OCI-LY3 (cell line): ENCODE results near the gene SDK2.

Source experiments
- H2AFZ ChIP-seq: fragments of 200-600, 300-600 bp; shearing (Covaris generic); 2 replicates; pipeline ENCODE4 v1.6.0; 2014; ENCODE audit warnings: antibody characterized with exemption, low read depth, low read length
- H3K27ac ChIP-seq: fragments of 200-600, 300-600 bp; sonication (generic); 2 replicates; pipeline ENCODE4 v1.5.1; 2014; ENCODE audit warnings: mild to moderate bottlenecking, low read length, moderate library complexity, mixed read lengths
- H3K27me3 ChIP-seq: fragments of 200-600, 300-600 bp; sonication (generic); 2 replicates; pipeline ENCODE4 v1.6.1; 2014; ENCODE audit warnings: low read depth, low read length, mixed read lengths
- H3K36me3 ChIP-seq: fragments of 200-600, 300-600 bp; sonication (generic); replicated peaks from 2 replicates; pipeline ENCODE3; 2014; ENCODE audit warnings: low read depth, low read length, mixed read lengths
- H3K4me1 ChIP-seq: fragments of 300-600, 200-600 bp; sonication (generic); 2 replicates; pipeline ENCODE4 v1.6.1; 2014; ENCODE audit warnings: low read length, mixed read lengths
- H3K4me2 ChIP-seq: fragments of 200-600, 300-600 bp; sonication (generic); 2 replicates; pipeline ENCODE4 v1.6.1; 2014; ENCODE audit warnings: low read length, mixed read lengths
- H3K4me3 ChIP-seq: fragments of 300-600, 200-600 bp; sonication (generic); 2 replicates; pipeline ENCODE4 v1.5.1; 2014; ENCODE audit warnings: antibody characterized with exemption, mild to moderate bottlenecking, low read length, moderate library complexity
- H3K79me2 ChIP-seq: fragments of 300-600, 200-600 bp; shearing (Covaris generic); 2 replicates; pipeline ENCODE4 v1.6.1; 2014; ENCODE audit warnings: mild to moderate bottlenecking, low read length, mixed read lengths
- H3K9ac ChIP-seq: fragments of 300-600, 200-600 bp; shearing (Covaris generic); 2 replicates; pipeline ENCODE4 v1.6.0; 2014; ENCODE audit warnings: mild to moderate bottlenecking, low read length, moderate library complexity
- H3K9me3 ChIP-seq: fragments of 200-600, 300-600 bp; shearing (Covaris generic); 2 replicates; pipeline ENCODE4 v1.6.1; 2014; ENCODE audit warnings: low read length, mixed read lengths; ENCODE audit not compliant: insufficient read depth
- H4K20me1 ChIP-seq: fragments of 200-600, 300-600 bp; sonication (generic); 2 replicates; pipeline ENCODE4 v1.6.1; 2016; ENCODE audit warnings: low read length, mixed read lengths; ENCODE audit not compliant: insufficient read depth
- CTCF ChIP-seq: fragments of 200-600, 300-600 bp; sonication (generic); IDR thresholded peaks from 2 replicates; pipeline ENCODE4 v1.5.1; 2014; ENCODE audit warnings: antibody characterized with exemption, low read length, low read depth
- EZH2phosphoT487 ChIP-seq: fragments of 200-600 bp; shearing (Covaris generic); IDR thresholded peaks from 2 replicates; pipeline ENCODE4 v1.6.1; 2018; ENCODE audit warnings: antibody characterized with exemption, mixed run types, low read depth

Gene SDK2

GRCh38 chr17:73588891-73589290 lies 55.4 kb downstream of the SDK2 start:
- Histone ChIP-seq H2AFZ (no peak overlapping the region), H3K27ac (no peak overlapping the region), H3K9me3 (no peaks in the 10 kb centered on the region), H3K4me1 (no peaks in the 10 kb centered on the region), H3K27me3 (no peaks in the 10 kb centered on the region; the same call in 1 of the 2 replicates), H3K36me3 (no peaks in the 10 kb centered on the region), H3K4me2 (no peak overlapping the region), H3K79me2 (no peaks in the 10 kb centered on the region), H4K20me1 (no peaks in the 10 kb centered on the region), H3K9ac (no peak overlapping the region), H3K4me3 (no peak overlapping the region)
- TF ChIP-seq EZH2phosphoT487 (no peak), CTCF (no peak)

GRCh38 chr17:73588301-73588846 lies 55.9 kb downstream of the SDK2 start:
- H3K9ac ChIP-seq = no peak overlapping the region
- H3K27ac ChIP-seq = no peak overlapping the region
- no peak overlapping the region for H3K4me2 ChIP-seq
- H3K4me3 ChIP-seq = no peak overlapping the region
- H3K36me3 ChIP-seq = no peaks in the 10 kb centered on the region
- H3K9me3 ChIP-seq = no peaks in the 10 kb centered on the region
- no peaks in the 10 kb centered on the region for H3K79me2 ChIP-seq
- no peaks in the 10 kb centered on the region for H3K4me1 ChIP-seq
- H2AFZ ChIP-seq = no peak overlapping the region
- no peak for TF ChIP-seq CTCF
- no peaks in the 10 kb centered on the region; the same call in 1 of the 2 replicates for H3K27me3 ChIP-seq
- no peaks in the 10 kb centered on the region for H4K20me1 ChIP-seq

GRCh38 chr17:73586921-73587602 lies 57.2 kb downstream of the SDK2 start:
- Histone ChIP-seq H3K79me2 (no peaks in the 10 kb centered on the region), H3K4me1 (no peaks in the 10 kb centered on the region), H4K20me1 (no peaks in the 10 kb centered on the region), H3K27ac (no peak overlapping the region), H3K4me3 (no peak overlapping the region), H3K27me3 (no peaks in the 10 kb centered on the region; the same call in 1 of the 2 replicates), H3K9me3 (no peaks in the 10 kb centered on the region), H3K36me3 (no peaks in the 10 kb centered on the region), H2AFZ (no peak overlapping the region), H3K9ac (no peak overlapping the region), H3K4me2 (no peak overlapping the region)
- TF ChIP-seq CTCF (no peak), EZH2phosphoT487 (no peak)

GRCh38 chr17:73586275-73586832 lies 57.9 kb downstream of the SDK2 start:
- H3K27ac ChIP-seq = no peak overlapping the region
- no peaks in the 10 kb centered on the region for H3K79me2 ChIP-seq
- H3K36me3 ChIP-seq = no peaks in the 10 kb centered on the region
- TF ChIP-seq CTCF (no peak), EZH2phosphoT487 (no peak)
- H2AFZ ChIP-seq = no peak overlapping the region
- no peaks in the 10 kb centered on the region for H3K9me3 ChIP-seq
- no peak overlapping the region for H3K4me3 ChIP-seq
- H3K4me1 ChIP-seq = no peaks in the 10 kb centered on the region
- no peak overlapping the region for H3K4me2 ChIP-seq
- no peak overlapping the region for H3K9ac ChIP-seq
- H4K20me1 ChIP-seq = no peaks in the 10 kb centered on the region
- H3K27me3 ChIP-seq = no peaks in the 10 kb centered on the region; the same call in 1 of the 2 replicates
